IMR-90 (cell line): ENCODE measurements around the gene EEF1G. TPM values are rescaled to one million over a fixed set of nuclear protein-coding genes. Genes with fewer than 3 reads are reported as not detected.

Source experiments
- ATAC-seq: fragments of 200-7000 bp; cut with Tn5 transposase; 2 replicates; pipeline ENCODE4 v1.9.1; 2020; ENCODE audit warnings: low read depth, mild to moderate bottlenecking, moderate library complexity
- BruUV-seq: library from RNA; stranded (reverse); fragments of 400-500 nt; replicated peaks from 2 replicates; lab custom pipeline; 2021; lab: Mats Ljungman, UMichigan
- CTCF ChIA-PET: fragments of 300-600 bp; formaldehyde crosslinking; extraction: SDS; loops from one replicate; lab custom pipeline; 2021; ENCODE audit warnings: antibody characterized with exemption; lab: Yijun Ruan, JAX
- POLR2A ChIA-PET: fragments of 300-600 bp; sonication (Branson Sonifier 250); formaldehyde crosslinking; loops from one replicate; lab custom pipeline; 2022; ENCODE audit warnings: antibody characterized with exemption; ENCODE audit not compliant: unreplicated experiment; lab: Charles Lee
- DNase-seq: peaks from one replicate; pipeline ENCODE4 v3.0.0; 2013
- H2AFZ ChIP-seq: replicated peaks from 2 replicates; pipeline ENCODE3; 2013; ENCODE audit warnings: low read length, mild to moderate bottlenecking; ENCODE audit not compliant: poor library complexity
- H2AK5ac ChIP-seq: 2 replicates; pipeline ENCODE4 v1.6.1; 2013; ENCODE audit warnings: low read depth, low read length, inconsistent platforms
- H2AK9ac ChIP-seq: replicated peaks from 2 replicates; pipeline ENCODE3; 2013; ENCODE audit warnings: mild to moderate bottlenecking, low read depth, low read length, moderate library complexity; ENCODE audit not compliant: poor library complexity
- H2BK120ac ChIP-seq: 2 replicates; pipeline ENCODE4 v1.6.1; 2013; ENCODE audit warnings: low read depth, low read length, inconsistent platforms
- H2BK15ac ChIP-seq: 3 replicates; pipeline ENCODE4 v1.6.1; 2013; ENCODE audit warnings: low read depth, low read length, inconsistent platforms
- H2BK20ac ChIP-seq: 2 replicates; pipeline ENCODE4 v1.6.1; 2013; ENCODE audit warnings: low read depth, mild to moderate bottlenecking, inconsistent platforms, low read length, moderate library complexity
- H2BK5ac ChIP-seq: 2 replicates; pipeline ENCODE4 v1.6.1; 2013; ENCODE audit warnings: mild to moderate bottlenecking, low read depth, low read length, inconsistent platforms; ENCODE audit not compliant: poor library complexity, severe bottlenecking
- H3K14ac ChIP-seq: replicated peaks from 2 replicates; pipeline ENCODE4 v1.6.1; 2013; ENCODE audit warnings: low read depth, low read length, inconsistent platforms
- H3K18ac ChIP-seq: 2 replicates; pipeline ENCODE4 v1.6.1; 2013; ENCODE audit warnings: low read depth, low read length, control low read depth
- H3K23ac ChIP-seq: 2 replicates; pipeline ENCODE4 v1.6.1; 2013; ENCODE audit warnings: low read depth, low read length, inconsistent platforms
- H3K27ac ChIP-seq: 2 replicates; pipeline ENCODE4 v1.5.1; 2013; ENCODE audit warnings: mild to moderate bottlenecking, control low read depth, low read length; ENCODE audit not compliant: insufficient read depth
- H3K27me3 ChIP-seq: 2 replicates; pipeline ENCODE4 v1.6.1; 2013; ENCODE audit warnings: low read length; ENCODE audit not compliant: control insufficient read depth, insufficient read depth
- H3K36me3 ChIP-seq: 2 replicates; pipeline ENCODE4 v1.6.1; 2013; ENCODE audit warnings: low read length, mixed read lengths; ENCODE audit not compliant: control insufficient read depth, insufficient read depth
- H3K4ac ChIP-seq: 2 replicates; pipeline ENCODE4 v1.6.1; 2013; ENCODE audit warnings: low read depth, low read length, inconsistent platforms
- H3K4me1 ChIP-seq: 2 replicates; pipeline ENCODE4 v1.6.1; 2013; ENCODE audit warnings: low read length, mixed read lengths; ENCODE audit not compliant: control insufficient read depth, insufficient read depth
- H3K4me2 ChIP-seq: 2 replicates; pipeline ENCODE4 v1.6.1; 2013; ENCODE audit warnings: low read depth, mild to moderate bottlenecking, control low read depth, low read length, moderate library complexity
- H3K4me3 ChIP-seq: 2 replicates; pipeline ENCODE4 v1.5.1; 2013; ENCODE audit warnings: low read depth, mild to moderate bottlenecking, control low read depth, low read length, moderate library complexity; ENCODE audit not compliant: insufficient read depth
- H3K56ac ChIP-seq: 2 replicates; pipeline ENCODE4 v1.6.1; 2013; ENCODE audit warnings: low read length, inconsistent platforms; ENCODE audit not compliant: insufficient read depth; ENCODE audit errors: extremely low read depth
- H3K79me1 ChIP-seq, 2 experiments: 2 replicates each; pipeline ENCODE4 v1.6.1; 2013; ENCODE audit warnings: low read length in 2 of 2, inconsistent platforms in 1 of 2, low read depth in 1 of 2
- H3K9ac ChIP-seq: 2 replicates; pipeline ENCODE4 v1.6.1; 2013; ENCODE audit warnings: low read depth, low read length, control low read depth
- H3K9me1 ChIP-seq: 2 replicates; pipeline ENCODE4 v1.6.1; 2013; ENCODE audit warnings: low read length, inconsistent platforms; ENCODE audit not compliant: insufficient read depth
- H3K9me3 ChIP-seq: 2 replicates; pipeline ENCODE4 v1.6.1; 2013; ENCODE audit warnings: low read length; ENCODE audit not compliant: control insufficient read depth, insufficient read depth
- H4K20me1 ChIP-seq: 2 replicates; pipeline ENCODE4 v1.6.1; 2013; ENCODE audit warnings: low read length, inconsistent platforms; ENCODE audit not compliant: insufficient read depth
- H4K5ac ChIP-seq: 2 replicates; pipeline ENCODE4 v1.6.1; 2013; ENCODE audit warnings: mild to moderate bottlenecking, low read depth, low read length, control low read depth
- H4K8ac ChIP-seq, 2 experiments: 2 replicates each; pipeline ENCODE4 v1.6.1; 2013; ENCODE audit warnings: low read depth in 2 of 2, low read length in 2 of 2, control low read depth in 1 of 2, inconsistent platforms in 1 of 2
- H4K91ac ChIP-seq: 2 replicates; pipeline ENCODE4 v1.6.1; 2013; ENCODE audit warnings: low read depth, low read length, inconsistent platforms; ENCODE audit not compliant: insufficient read depth
- BHLHE40 ChIP-seq: fragments of 150-350 bp; IDR thresholded peaks from 2 replicates; pipeline ENCODE4 v1.6.1; 2016; ENCODE audit warnings: mild to moderate bottlenecking, low read depth, low read length
- CEBPB ChIP-seq: IDR thresholded peaks from 2 replicates; pipeline ENCODE4 v1.6.1; 2012; ENCODE audit warnings: low read depth, low read length, improper control_type of control experiment
- CHD1 ChIP-seq: IDR thresholded peaks from 2 replicates; pipeline ENCODE4 v1.6.1; 2012; ENCODE audit warnings: low read depth, low read length, improper control_type of control experiment
- CTCF ChIP-seq: conservative IDR thresholded peaks from 2 replicates; pipeline ENCODE4 v1.5.1; 2012; ENCODE audit warnings: mild to moderate bottlenecking, low read depth, low read length, improper control_type of control experiment
- ELK1 ChIP-seq: fragments of 150-350 bp; IDR thresholded peaks from 2 replicates; pipeline ENCODE4 v1.6.1; 2016; ENCODE audit warnings: low read depth, mild to moderate bottlenecking, low read length, moderate library complexity, borderline replicate concordance
- FOS ChIP-seq: fragments of 150-350 bp; IDR thresholded peaks from 2 replicates; pipeline ENCODE4 v1.6.1; 2016; ENCODE audit warnings: low read depth, low read length
- MAFK ChIP-seq: IDR thresholded peaks from 2 replicates; pipeline ENCODE4 v1.6.1; 2012; ENCODE audit warnings: low read depth, low read length, improper control_type of control experiment
- MAZ ChIP-seq: IDR thresholded peaks from 2 replicates; pipeline ENCODE4 v1.6.1; 2012; ENCODE audit warnings: low read depth, mild to moderate bottlenecking, low read length, improper control_type of control experiment, moderate library complexity, borderline replicate concordance
- MXI1 ChIP-seq: IDR thresholded peaks from 2 replicates; pipeline ENCODE4 v1.6.1; 2012; ENCODE audit warnings: low read depth, mild to moderate bottlenecking, low read length, moderate library complexity, borderline replicate concordance
- NFE2L2 ChIP-seq: fragments of 150-350 bp; IDR thresholded peaks from 2 replicates; pipeline ENCODE4 v1.6.1; 2016; ENCODE audit warnings: low read depth, mild to moderate bottlenecking, low read length
- POLR2A ChIP-seq: IDR thresholded peaks from 2 replicates; pipeline ENCODE4 v1.6.1; 2012; ENCODE audit warnings: mild to moderate bottlenecking, low read depth, low read length
- RAD21 ChIP-seq: IDR thresholded peaks from 2 replicates; pipeline ENCODE4 v1.6.1; 2012; ENCODE audit warnings: low read length, improper control_type of control experiment
- RCOR1 ChIP-seq: IDR thresholded peaks from 2 replicates; pipeline ENCODE4 v1.6.1; 2012; ENCODE audit warnings: mild to moderate bottlenecking, low read length, improper control_type of control experiment; ENCODE audit not compliant: insufficient replicate concordance
- RFX5 ChIP-seq: IDR thresholded peaks from 2 replicates; pipeline ENCODE4 v1.8.0; 2012; ENCODE audit warnings: low read depth, mild to moderate bottlenecking, low read length, moderate library complexity
- SMC3 ChIP-seq: fragments of 150-350 bp; IDR thresholded peaks from 2 replicates; pipeline ENCODE4 v1.6.1; 2016; ENCODE audit warnings: low read depth, mild to moderate bottlenecking, antibody characterized with exemption, low read length, moderate library complexity
- USF2 ChIP-seq: fragments of 150-350 bp; IDR thresholded peaks from 2 replicates; pipeline ENCODE4 v1.6.1; 2017; ENCODE audit warnings: mild to moderate bottlenecking, antibody characterized with exemption, low read length, low read depth
- WGBS, 2 experiments: methylation state at CpG; one replicate each; pipeline versions ENCODE4 v1.1.5 to v1.1.7; 2013; ENCODE audit warnings: missing lambda C conversion rate in 2 of 2; ENCODE audit not compliant: insufficient read length in 1 of 2; ENCODE audit errors: extremely low coverage in 2 of 2; 5-methylcytosine and 5-hydroxymethylcytosine counted together
- dilution Hi-C: fragments of 300-500 bp; cut with HindIII; formaldehyde crosslinking; loops from one replicate; pipeline ENCODE4 v1.14.3; 2018; ENCODE audit warnings: low sequenced_read_pairs; ENCODE audit not compliant: unreplicated experiment
- in situ Hi-C: fragments of 300-500 bp; cut with MboI; formaldehyde crosslinking; loops from 3 replicates; pipeline ENCODE4 v1.14.3; 2019; ENCODE audit warnings: low sequenced_read_pairs, inconsistent platforms, mixed read lengths
- intact Hi-C: fragments of 100-400 bp; cut with micrococcal nuclease; formaldehyde crosslinking; loops from 2 replicates; pipeline ENCODE4 v1.10.0; 2022
- polyA plus RNA-seq, 3 experiments: library from polyadenylated mRNA; depleted of rRNA; stranded (reverse); fragments of >200 nt; gene quantifications; 2 replicates each; pipeline ENCODE4 v1.2.3, GENCODE V29; 2012; ENCODE audit warnings: low replicate concordance in 1 of 3
- total RNA-seq: library from RNA; depleted of rRNA; stranded (reverse); fragments of >200 nt; gene quantifications from 2 replicates; pipeline ENCODE4 v1.2.3, GENCODE V29; 2012

EEF1G gene
- total and polyA plus RNA-seq, 2 of the 4 experiments (the other 2 are of a cell fraction): 1,684 to 1,857 TPM

GRCh38 chr11:62608776-62609175, 35.1 kb upstream of the EEF1G start:
- Histone ChIP-seq H3K23ac (no peak overlapping the region), H3K9ac (no peak overlapping the region), H3K9me3 (no peaks in the 10 kb centered on the region), H2AK5ac (no peak overlapping the region), H3K27ac (no peak overlapping the region), H4K5ac (no peak overlapping the region), H3K56ac (no peak overlapping the region), H3K18ac (no peak overlapping the region), H4K91ac (no peak overlapping the region), H3K36me3 (peaks cover 33% of the 10 kb centered on the region), H2BK120ac (no peak overlapping the region), H3K9me1 (no peaks in the 10 kb centered on the region), H2BK5ac (no peak overlapping the region), H3K4me2 (no peak overlapping the region), H4K20me1 (peaks cover 7% of the 10 kb centered on the region), H2BK20ac (no peak overlapping the region), H3K4me1 (peaks cover 10% of the 10 kb centered on the region), H3K4me3 (no peak overlapping the region), H3K4ac (no peak overlapping the region), H2AK9ac (no peak overlapping the region), H3K79me1 (peaks cover 14 to 25% of the 10 kb centered on the region in 2 experiments; a peak in 3 of 4 replicates), H4K8ac (no peak overlapping the region), H2AFZ (no peak overlapping the region), H2BK15ac (no peak overlapping the region), H3K14ac (no peak overlapping the region), H3K27me3 (no peaks in the 10 kb centered on the region)
- WGBS, 2 experiments: 95% methylated on average over 4 of the region's 12 CpGs; no CpG with 5 or more reads in 1 of the 2 experiments
- DNase-seq (no peak), ATAC-seq (no peak)
- ChIA-PET CTCF (no interaction called here), POLR2A (no interaction called here)
- dilution Hi-C loops: no loop called here
- no TSS peak for BruUV-seq
- intact Hi-C loops: no loop called here
- in situ Hi-C loops: no loop called here
- TF ChIP-seq RAD21: no peak
- TF ChIP-seq SMC3: no peak
- TF ChIP-seq NFE2L2: no peak
- TF ChIP-seq MAZ: no peak
- TF ChIP-seq MXI1: no peak
- TF ChIP-seq MAFK: no peak
- no peak for TF ChIP-seq CHD1
- TF ChIP-seq CEBPB: no peak
- no peak for TF ChIP-seq RCOR1
- TF ChIP-seq USF2: no peak
- TF ChIP-seq FOS: no peak
- TF ChIP-seq CTCF: no peak
- no peak for TF ChIP-seq ELK1
- TF ChIP-seq POLR2A: no peak
- TF ChIP-seq BHLHE40: no peak
- TF ChIP-seq RFX5: no peak
